GM18511 (cell line): Measurements from ENCODE around the gene IFNAR2.

ENCODE experiments used
- ATAC-seq: cut with Tn5 transposase; IDR thresholded peaks from one replicate; pipeline ENCODE4 v1.9.1; 2021; ENCODE audit warnings: mild to moderate bottlenecking, moderate library complexity; ENCODE audit not compliant: unreplicated experiment

The IFNAR2 gene

GRCh38 chr21:33229784-33230544, at the start of gene IFNAR2:
Gene IFNAR2, plus strand, starts transcription at chr21:33229938. Its CDS starts 11,985 bp downstream, at chr21:33241923.
- peak; percentile 73 for ATAC-seq

- ATAC-seq = no peak
Measured at GRCh38 chr21:33185852-33186251, 43.9 kb upstream of the IFNAR2 start.

GRCh38 chr21:33187276-33187675, 42.5 kb upstream of the IFNAR2 start:
- ATAC-seq = no peak

- no peak for ATAC-seq
Measured at GRCh38 chr21:33189237-33189636, 40.5 kb upstream of the IFNAR2 start.

- no peak for ATAC-seq
Measured at GRCh38 chr21:33189824-33190223, 39.9 kb upstream of the IFNAR2 start.

GRCh38 chr21:33196941-33197374, 32.8 kb upstream of the IFNAR2 start:
- ATAC-seq = no peak

GRCh38 chr21:33197496-33197895, 32.2 kb upstream of the IFNAR2 start:
- no peak for ATAC-seq

- ATAC-seq = no peak
Measured at GRCh38 chr21:33198346-33199099, 31.2 kb upstream of the IFNAR2 start.

- ATAC-seq = no peak
Measured at GRCh38 chr21:33199100-33199464, 30.7 kb upstream of the IFNAR2 start.

GRCh38 chr21:33199516-33200217, 30.1 kb upstream of the IFNAR2 start:
- ATAC-seq = peak; percentile 76

- ATAC-seq = no peak
Measured at GRCh38 chr21:33201956-33202355, 27.8 kb upstream of the IFNAR2 start.

GRCh38 chr21:33202464-33203363, 27.0 kb upstream of the IFNAR2 start:
- no peak for ATAC-seq

GRCh38 chr21:33203371-33203724, 26.4 kb upstream of the IFNAR2 start:
- no peak for ATAC-seq

- no peak for ATAC-seq
Measured at GRCh38 chr21:33205476-33205875, 24.3 kb upstream of the IFNAR2 start.

GRCh38 chr21:33206771-33207281, 22.9 kb upstream of the IFNAR2 start:
- ATAC-seq = no peak

GRCh38 chr21:33207449-33208149, 22.1 kb upstream of the IFNAR2 start:
- ATAC-seq = no peak

GRCh38 chr21:33208534-33208933, 21.2 kb upstream of the IFNAR2 start:
- no peak for ATAC-seq

GRCh38 chr21:33211305-33211704, 18.4 kb upstream of the IFNAR2 start:
- ATAC-seq = no peak

GRCh38 chr21:33211732-33212131, 18.0 kb upstream of the IFNAR2 start:
- no peak for ATAC-seq
